HG02852 (cell line): ENCODE results near the gene SLC37A3.
"Not testable (repeated sequence)": the region's sequence is repeated elsewhere in the genome, so short reads cannot be mapped to it uniquely, and the experiment has no call there.

Experiments used
- ATAC-seq: cut with Tn5 transposase; IDR thresholded peaks from one replicate; pipeline ENCODE4 v1.9.1; 2021; ENCODE audit warnings: mild to moderate bottlenecking, moderate library complexity; ENCODE audit not compliant: unreplicated experiment

The SLC37A3 gene

DNA sequence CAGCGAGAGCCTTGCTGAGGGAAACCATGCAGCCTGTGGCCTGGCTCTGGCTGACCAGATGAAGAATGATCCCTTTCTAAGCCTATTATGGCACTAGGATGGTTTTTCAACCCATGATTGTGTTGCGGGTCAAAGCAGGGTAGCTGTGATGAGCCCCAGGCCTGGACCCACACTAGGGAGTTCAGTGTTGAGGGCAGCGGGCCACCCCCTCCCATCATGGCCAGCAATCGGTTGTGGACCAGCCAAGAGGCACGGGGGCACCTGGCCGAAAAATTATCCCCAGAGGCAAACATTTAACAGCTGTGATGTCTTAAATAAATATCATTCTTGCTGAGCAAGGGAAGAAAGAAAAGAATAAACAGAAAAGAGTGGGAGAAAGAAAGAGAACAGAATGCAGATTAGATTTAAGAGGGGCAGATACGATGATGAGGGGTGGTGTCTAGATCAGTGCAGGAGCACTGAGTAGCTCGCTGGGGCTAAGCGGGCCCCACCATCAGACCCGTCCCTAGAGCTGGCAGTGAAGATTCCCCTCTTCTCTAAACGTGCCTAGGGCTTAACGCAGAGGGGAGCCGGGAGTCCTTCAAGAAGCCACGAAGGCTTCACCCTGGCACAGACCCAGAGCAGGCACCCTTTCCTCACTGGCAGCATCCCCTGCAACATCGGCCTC, 82.7 kb downstream of the SLC37A3 start:
- ATAC-seq, result no peak

GRCh38 chr7:140314573-140315480, 83.5 kb downstream of the SLC37A3 start:
- no peak for ATAC-seq

DNA sequence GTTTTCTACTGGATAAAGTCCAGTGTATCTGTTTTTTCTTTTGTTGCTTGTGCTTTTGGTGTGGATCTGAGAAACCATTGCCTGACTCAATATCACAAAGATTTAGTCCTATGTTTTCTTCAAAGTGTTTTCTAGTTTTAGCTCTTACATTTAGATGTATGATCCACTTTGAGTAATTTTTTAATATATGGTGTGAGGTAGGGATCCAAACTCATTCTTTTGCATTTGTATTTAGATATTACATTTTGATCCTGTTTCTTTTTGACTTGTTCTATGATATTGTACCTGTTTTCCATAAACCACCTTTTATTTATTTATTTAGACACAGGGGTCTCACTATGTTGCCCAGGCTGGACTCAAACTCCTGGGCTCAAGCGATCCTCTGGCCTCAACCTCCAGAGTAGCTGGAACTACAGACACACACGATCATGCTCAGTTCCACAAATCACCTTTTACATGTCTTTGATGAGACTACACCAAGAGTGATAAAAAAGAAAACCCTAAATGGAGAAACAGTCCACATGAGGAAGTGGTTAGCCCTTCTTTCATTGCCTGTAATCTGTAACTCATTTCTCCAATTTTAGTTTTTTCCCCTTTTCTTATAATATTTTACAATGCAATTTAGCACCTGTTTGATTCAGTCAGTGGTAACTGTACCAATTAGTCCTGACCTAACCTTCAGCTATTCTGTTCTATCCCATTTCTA, 86.0 kb downstream of the SLC37A3 start:
- no peak for ATAC-seq

- not testable (repeated sequence) for ATAC-seq
Measured at GRCh38 chr7:140311128-140311527, 87.2 kb downstream of the SLC37A3 start.

GRCh38 chr7:140310337-140311002, 87.9 kb downstream of the SLC37A3 start:
- no peak for ATAC-seq

DNA sequence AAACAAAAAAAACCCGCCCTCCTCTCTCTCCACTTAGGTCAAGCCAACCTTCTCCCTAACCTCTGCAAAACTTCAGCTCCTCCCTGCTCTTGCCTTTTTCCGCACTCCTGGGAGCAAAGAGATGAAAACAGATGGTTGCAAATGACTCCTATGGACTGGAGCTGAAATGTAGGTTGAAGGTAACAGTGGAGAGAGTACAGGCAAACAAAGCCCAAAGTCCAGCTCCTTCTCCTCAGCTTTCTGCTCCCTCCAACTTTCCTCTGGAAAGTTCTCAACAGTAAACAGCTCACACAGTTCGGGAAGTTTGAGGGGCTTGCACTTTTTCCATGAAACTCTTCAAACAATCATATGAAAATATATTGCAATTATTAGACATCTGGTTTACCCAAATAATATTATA, 90.3 kb downstream of the SLC37A3 start:
- ATAC-seq, result no peak

DNA sequence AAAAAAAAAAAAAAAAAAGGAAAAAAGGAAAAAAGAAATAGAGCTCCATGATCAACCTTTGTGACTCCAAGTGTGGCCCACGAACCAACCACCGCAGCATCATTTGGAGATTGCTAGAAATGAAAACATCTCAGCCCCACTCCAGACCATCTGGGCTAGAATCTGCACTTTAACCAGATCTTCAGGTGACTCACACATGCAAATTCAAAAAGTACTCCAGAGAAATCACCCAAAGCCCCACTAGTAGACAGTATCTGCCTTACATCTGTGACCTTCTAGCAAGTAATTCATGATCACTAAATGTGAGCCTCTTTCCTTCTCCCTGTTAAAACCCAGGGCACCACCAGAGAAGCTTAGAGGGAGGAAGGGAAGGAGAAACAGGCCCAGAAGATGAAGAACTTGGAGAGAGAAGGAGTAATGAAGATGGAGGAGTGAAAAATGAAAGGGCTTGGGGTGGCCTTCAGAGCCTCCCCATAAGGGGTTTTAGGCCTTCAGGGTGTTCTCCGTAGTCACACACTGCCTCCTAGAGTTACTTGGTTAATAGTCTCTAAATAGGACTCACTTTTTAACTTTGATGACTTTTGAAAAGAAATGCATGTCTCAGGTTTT, 94.0 kb downstream of the SLC37A3 start:
- peak; percentile 65 for ATAC-seq

- ATAC-seq, result no peak
Measured at GRCh38 chr7:140300243-140301136, 97.8 kb downstream of the SLC37A3 start.

- ATAC-seq, result no peak
Measured at GRCh38 chr7:140298213-140298612, 100.1 kb downstream of the SLC37A3 start.

- no peak for ATAC-seq
Measured at GRCh38 chr7:140297192-140297591, 101.1 kb downstream of the SLC37A3 start.

DNA sequence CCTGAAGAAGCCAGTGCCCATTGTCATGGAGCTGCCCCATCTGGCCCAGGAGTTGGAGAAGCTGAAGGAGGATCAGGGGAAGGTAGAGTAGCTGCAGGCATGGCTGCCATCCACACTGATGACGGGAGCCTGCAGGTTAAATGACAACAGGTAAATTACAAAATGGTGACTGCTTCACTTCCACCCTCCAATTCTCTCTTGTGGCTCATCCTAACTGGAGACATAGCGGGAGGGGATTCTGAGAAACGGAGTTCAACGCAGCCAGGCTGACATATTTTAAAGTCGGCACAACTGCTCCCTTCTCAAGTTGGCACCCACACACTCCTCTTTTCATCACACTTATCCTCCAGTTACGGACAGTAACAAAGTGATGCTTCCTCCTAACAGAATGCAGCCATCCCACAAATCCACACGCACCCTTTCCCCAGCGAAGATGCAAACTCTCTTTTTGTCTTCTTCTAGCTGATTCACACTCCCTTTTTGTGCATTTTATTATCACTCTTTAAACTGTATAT, 103.0 kb downstream of the SLC37A3 start:
- ATAC-seq, result no peak

DNA sequence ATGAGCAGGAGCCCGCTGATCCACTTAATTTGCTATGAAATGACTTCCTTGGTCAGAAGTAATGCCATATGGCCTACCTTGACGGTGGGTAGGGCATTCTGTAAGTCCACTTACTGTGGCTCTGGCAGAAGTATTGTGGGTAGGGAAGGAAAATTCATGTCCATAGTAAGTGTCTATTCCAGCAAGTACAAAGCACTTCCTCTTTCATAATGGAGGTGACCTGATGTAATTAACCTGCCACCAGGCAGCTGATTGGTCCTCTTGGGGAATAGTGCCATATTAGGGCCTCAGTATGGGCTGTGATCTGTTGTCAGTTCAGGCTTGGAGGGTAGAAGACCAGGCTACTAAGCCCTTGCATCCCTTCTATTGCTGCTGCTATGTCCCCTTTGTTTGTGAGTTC, 103.9 kb downstream of the SLC37A3 start:
- ATAC-seq, result no peak

DNA sequence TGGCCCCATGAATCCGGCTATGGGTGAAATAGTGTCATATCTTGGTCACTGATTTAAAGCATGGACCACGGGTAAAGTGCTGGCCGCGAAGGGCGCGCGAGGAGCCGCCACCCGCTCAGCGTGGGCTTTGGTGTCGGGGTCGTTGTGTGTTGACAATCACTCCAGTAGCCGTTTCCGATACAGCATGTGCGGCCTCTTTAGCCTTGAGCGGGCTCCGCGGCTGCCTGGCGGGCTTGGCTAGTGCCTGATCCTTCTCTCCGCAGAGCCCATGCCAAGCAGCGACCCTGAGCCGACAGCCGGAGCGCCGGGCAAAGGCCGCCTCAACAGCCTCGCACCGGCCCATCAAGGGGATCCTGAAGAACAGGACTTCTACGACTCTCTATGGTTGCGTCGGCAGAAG, 105.9 kb downstream of the SLC37A3 start:
- ATAC-seq, result no peak

GRCh38 chr7:140289804-140290203, 108.5 kb downstream of the SLC37A3 start:
- ATAC-seq, result no peak

DNA sequence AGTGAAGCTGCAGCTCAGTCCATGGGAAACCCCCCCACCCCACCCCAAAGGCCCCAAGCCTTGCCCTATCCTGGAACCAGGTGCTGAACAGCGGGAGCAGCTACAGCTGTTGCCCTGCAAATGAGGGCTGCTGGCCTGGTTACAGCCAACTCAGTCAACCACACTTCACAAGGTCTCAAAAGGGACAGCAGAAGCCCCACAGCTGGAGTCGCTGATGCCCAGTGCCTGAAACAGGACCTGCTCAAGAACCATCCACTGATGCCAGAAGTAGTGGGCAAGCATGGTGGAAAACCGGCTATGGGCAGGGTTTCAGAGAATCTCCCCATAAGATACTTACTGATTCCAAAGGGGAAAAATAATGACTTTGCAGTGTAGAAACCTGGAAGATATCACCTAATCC, 110.3 kb downstream of the SLC37A3 start:
- no peak for ATAC-seq

DNA sequence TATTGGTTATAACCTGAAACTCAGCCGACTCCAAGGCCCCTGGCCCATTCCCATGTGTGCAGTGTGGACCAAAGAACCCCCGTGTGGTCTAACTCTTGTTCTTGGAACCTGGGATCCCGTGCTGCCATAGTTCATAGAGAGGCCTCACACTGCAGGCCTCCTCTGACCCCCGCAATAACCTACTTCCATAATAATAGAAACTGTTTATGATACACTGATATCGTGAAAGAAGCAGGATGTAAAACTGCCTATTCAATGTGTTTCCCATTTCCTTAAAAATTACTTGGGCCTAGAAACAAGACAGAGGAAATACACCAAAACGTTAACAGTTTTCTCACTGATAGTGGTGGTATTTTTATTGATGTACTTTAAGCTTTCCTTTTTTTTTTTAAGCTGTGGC, 112.4 kb downstream of the SLC37A3 start:
- ATAC-seq, result no peak

DNA sequence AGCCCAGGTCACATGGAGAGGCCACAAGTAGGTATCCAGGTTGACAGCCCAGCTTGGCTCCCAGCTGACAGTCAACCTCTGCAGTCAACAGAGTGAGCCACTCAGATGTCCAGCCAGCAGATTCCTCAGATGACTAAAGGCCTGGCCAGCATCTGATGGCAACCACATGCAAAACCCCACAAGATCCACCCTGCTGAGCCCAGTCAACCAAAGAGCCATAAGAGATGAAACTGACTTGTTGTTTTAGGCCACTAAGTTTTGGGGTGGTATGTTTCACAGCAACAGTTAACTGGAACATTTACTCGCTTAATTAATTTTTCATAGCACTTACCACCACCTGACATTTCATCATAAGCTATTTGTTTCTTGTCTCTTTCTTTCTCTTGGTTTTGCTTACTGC, 114.3 kb downstream of the SLC37A3 start:
- no peak for ATAC-seq
